Measurements from ENCODE around the gene OXCT1. TPM values are rescaled to one million over a fixed set of nuclear protein-coding genes. Genes with fewer than 3 reads are reported as not detected.
A peak's percentile ranks its signal among the peaks of the same experiment; 100 is the strongest.
"Not testable (repeated sequence)": the region's sequence is repeated elsewhere in the genome, so short reads cannot be mapped to it uniquely, and the experiment has no call there.

Gene OXCT1
- total RNA-seq, 1 donor from 2014 or later: 70.5 TPM

DNA sequence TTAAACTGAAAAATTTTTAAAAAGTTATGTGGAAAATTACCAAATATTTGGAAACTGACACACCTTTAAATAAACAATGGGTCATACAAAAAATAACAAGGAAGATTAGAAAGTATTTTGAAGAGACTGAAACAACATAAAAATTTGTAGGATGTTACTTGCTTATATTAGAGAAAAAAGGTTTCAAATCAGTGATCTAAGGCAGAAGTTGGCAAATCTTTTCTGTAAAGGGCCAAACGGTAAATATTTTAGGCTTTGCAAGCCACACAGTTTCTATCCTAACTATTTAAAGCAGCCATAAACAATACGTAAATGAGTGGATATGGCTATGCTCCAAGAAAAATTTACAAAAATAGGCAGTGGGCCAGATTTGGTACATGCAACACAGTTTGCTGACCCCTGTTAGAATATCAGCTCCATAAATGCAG, 81.3 kb downstream of the OXCT1 start:
- FAIRE-seq: peak; percentile 33
- no peak for DNase-seq (ENCODE audit: low spot score in 2 of 2)

GRCh38 chr5:41787265-41787664, 83.0 kb downstream of the OXCT1 start:
- DNase-seq (ENCODE audit: low spot score in 2 of 2): no peak
- no peak for FAIRE-seq

DNA sequence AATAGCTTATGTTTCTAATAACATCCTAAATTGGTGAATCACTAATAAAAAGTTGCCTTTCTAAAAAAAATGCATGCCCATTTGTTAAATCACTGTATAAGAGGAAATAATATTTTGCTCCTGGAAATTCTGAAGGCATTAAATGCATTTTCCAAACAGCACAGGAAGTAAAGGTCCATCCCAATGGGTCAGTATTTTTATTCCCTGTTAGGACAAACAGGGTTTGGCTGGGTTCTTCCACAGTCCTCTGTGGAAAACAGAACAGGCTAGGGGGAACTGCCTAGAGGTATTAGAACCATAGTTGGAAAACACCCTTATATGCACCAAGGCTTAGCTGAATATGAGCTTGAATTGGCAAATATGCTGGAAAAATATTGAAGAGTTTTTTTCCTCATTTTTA, 85.2 kb downstream of the OXCT1 start:
- DNase-seq (ENCODE audit: low spot score in 2 of 2) (no peak), FAIRE-seq (no peak)

DNA sequence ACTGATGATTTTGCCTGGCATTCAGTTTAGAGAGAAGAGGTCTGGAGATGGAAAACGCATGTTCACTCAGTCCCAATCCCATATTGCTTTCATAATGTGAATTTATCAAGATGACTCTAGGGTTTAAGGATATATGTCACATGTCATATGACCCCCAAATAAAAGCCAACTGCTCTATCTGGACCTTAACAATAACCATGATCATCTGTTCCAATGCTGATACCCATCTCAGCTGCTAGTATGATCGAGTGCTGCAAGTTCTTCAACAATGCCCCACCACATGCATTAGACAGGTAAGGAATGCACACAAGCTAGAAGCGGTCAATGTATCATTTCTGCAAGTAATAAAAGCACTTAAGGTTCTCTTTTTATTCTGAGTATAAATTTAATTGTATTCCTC, 91.8 kb downstream of the OXCT1 start:
- FAIRE-seq (no peak), DNase-seq (ENCODE audit: low spot score in 2 of 2) (no peak)

DNA sequence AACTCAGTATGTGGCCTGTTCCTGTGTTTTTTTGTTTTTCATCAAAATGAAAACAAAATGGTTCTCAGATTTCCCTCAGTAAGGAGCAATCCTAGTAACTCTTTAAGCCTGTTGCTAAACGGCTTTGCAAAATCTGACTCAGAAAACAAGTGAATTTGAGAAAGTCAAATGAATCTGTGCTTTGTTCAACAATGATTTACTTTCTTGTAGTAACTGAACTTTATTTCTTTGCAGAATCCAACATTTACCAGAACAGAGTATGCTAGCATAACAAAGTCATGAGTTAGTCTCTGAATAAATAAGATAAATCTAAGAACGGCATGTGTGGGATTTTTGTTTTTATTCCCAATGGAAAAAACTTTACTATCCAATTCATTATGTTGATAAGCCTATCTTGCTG, 93.8 kb downstream of the OXCT1 start:
- DNase-seq (ENCODE audit: low spot score in 2 of 2) (no peak), FAIRE-seq (no peak)

DNA sequence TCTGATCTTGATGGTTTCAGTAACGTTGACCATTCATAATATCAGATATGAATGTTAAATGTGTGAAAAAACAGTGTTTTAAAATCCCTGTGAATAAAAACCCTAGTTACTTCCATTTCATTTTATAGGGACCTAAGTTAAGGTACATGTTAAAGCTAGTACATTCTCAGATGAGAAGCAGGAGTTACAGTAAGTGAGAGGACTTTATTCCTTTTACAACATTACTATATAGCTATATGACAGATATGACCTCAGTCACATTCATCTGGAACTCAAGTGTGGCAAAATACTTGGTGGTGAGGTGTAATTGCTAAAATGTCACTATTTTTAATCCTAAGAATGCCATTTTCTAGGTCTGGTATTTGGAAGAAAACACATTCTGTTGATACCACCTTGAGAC, 96.4 kb downstream of the OXCT1 start:
- no peak for FAIRE-seq
- no peak for DNase-seq (ENCODE audit: low spot score in 2 of 2)

- no peak for FAIRE-seq
- DNase-seq (ENCODE audit: low spot score in 2 of 2): no peak
Measured at GRCh38 chr5:41772785-41773442, 97.3 kb downstream of the OXCT1 start.

- no peak for FAIRE-seq
- no peak for DNase-seq (ENCODE audit: low spot score in 2 of 2)
Measured at GRCh38 chr5:41772056-41772455, 98.2 kb downstream of the OXCT1 start.

DNA sequence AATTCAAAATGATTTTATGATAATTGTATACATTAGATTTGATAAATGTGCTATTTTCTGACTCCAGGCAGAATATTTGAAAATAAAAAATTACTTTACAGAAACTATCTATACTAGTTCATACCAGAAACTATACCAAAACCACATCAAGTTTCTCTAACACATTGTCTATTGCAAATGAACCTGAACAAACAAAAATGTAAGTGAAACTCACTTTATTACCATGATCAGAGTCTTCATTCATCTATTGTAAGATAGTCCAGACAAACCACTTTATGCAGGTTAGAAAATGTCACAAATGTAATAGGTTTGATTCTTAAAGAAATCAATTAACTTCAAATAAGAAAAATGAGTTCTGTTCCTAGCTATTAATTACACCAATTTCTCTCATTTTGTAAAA, 99.4 kb downstream of the OXCT1 start:
- FAIRE-seq: peak; percentile 74
- no peak for DNase-seq (ENCODE audit: low spot score in 2 of 2)

- DNase-seq (ENCODE audit: low spot score in 2 of 2) (no peak), FAIRE-seq (no peak)
Measured at GRCh38 chr5:41768692-41769091, 101.5 kb downstream of the OXCT1 start.

GRCh38 chr5:41764650-41765049, 105.6 kb downstream of the OXCT1 start:
- no peak for DNase-seq (ENCODE audit: low spot score in 2 of 2)
- FAIRE-seq: no peak

- no peak for DNase-seq (ENCODE audit: low spot score in 2 of 2)
- FAIRE-seq: no peak
Measured at GRCh38 chr5:41763574-41763973, 106.7 kb downstream of the OXCT1 start.

GRCh38 chr5:41763081-41763480, 107.1 kb downstream of the OXCT1 start:
- FAIRE-seq (no peak), DNase-seq (ENCODE audit: low spot score in 2 of 2) (no peak)

- FAIRE-seq: no peak
- no peak for DNase-seq (ENCODE audit: low spot score in 2 of 2)
Measured at GRCh38 chr5:41762426-41762825, 107.8 kb downstream of the OXCT1 start.

- no peak for FAIRE-seq
- no peak for DNase-seq (ENCODE audit: low spot score in 2 of 2)
Measured at GRCh38 chr5:41761663-41762062, 108.6 kb downstream of the OXCT1 start.

- DNase-seq (ENCODE audit: low spot score in 2 of 2) (no peak), FAIRE-seq (no peak)
Measured at GRCh38 chr5:41755705-41756104, 114.5 kb downstream of the OXCT1 start.

DNA sequence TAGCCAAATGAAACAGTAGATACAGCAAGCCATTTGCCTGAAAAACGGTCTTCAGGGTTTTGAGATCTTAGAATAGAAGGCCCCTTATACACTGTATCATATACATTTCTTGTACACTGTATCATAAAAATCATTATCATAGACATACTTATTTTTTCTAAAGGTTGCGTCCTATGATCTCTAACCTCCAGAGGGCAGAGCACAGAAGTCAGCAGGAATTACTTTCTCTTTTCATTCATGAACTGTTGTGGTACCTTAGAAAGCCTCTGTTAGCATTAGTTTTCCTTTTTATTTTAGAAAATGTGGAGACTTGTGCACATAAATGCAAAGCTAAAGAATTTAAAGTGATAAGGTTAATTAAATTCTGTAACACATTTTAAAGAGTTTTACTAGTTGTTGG, 115.4 kb downstream of the OXCT1 start:
- no peak for DNase-seq (ENCODE audit: low spot score in 2 of 2)
- no peak for FAIRE-seq

DNA sequence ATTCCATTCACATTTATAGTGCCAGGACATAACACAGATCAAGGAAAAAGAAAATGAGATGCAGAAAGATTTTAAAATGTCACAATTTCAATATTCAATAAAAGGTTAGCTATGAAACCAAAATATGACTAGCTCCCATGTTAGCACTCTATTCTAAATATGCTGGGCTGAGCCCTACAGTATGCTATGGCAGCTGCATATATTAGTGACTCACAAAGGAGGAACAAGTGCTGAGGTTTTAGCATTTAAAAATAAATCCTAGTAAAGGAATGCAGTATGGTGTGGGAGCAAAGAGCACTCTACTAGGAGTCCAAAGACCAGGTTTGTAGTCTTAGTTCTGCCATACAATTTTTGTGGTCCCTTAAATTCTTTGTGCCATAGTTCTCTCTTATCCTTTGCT, 118.4 kb downstream of the OXCT1 start:
- FAIRE-seq (no peak), DNase-seq (ENCODE audit: low spot score in 2 of 2) (no peak)

DNA sequence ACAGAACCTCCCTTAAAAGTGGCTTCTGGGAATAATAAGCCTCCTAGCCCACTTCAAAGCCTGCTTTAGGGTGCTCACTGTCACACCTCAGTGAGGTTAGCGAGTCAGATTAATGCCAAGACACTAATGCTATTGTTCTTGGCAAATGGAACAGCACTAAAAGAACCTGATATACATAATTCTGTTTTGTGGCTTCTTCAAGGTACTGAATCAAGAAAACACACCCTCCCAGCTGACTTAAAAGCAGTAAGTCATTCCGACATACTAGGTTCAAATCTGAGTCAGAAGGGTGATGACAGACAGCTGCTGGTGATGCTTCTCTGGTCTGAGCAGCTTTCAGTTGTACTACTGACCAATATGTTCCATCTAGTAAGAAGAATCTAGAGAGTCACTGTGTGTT, 121.6 kb downstream of the OXCT1 start:
- DNase-seq (ENCODE audit: low spot score in 2 of 2): no peak
- FAIRE-seq: no peak

DNA sequence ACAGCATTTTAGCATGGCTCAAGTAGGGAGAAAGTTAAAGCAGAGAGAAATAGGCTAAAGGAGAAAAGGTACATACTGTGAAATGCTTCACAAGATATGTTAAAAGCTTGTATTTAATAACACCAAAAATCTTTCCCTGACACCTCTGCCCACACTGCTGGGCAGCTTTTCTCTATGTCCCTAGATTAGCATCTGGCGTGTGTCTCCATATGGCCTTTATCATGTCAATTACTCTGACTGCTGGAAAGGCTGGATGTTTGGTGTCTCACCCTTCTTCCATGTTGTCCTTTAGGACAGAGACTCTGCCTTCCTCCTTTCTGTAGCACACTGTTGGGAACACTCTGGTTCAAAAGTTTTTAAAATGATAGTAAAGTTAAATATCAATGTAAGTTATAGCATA, 122.5 kb downstream of the OXCT1 start:
- DNase-seq (ENCODE audit: low spot score in 2 of 2) (no peak), FAIRE-seq (no peak)

DNA sequence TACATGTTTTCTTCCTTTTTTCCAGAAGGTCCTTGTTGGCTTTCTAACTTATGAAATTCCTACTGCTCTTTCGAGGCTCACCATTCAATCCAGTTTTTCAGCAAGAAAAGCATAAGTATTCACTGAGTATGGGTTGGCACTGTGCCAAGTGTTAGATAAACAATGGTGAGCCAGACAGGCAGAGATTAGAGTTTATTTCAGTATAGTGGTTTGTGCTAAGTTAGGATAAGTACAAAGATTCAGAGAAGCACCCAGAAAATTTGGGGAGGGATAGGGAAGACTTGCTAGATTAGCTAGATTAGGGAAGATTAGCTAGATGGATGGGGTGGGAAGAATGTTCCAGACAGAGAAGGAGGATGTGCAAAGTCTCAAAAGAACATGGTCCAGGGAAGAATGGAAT, 122.9 kb downstream of the OXCT1 start:
- FAIRE-seq (no peak), DNase-seq (ENCODE audit: low spot score in 2 of 2) (no peak)

DNA sequence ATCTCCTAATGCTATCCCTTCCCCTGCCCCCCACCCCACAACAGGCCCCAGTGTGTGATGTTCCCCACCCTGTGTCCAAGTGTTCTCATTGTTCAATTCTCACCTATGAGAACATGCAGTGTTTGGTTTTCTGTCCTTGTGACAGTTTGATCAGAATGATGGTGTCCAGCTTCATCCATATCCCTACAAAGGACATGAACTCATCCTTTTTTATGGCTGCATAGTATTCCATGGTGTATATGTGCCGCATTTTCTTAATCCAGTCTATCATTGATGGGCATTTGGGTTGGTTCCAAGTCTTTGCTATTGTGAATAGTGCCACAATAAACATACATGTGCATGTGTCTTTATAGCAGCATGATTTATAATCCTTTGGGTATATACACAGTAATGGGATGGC, 127.6 kb downstream of the OXCT1 start:
- DNase-seq (ENCODE audit: low spot score in 2 of 2); FAIRE-seq: not testable (repeated sequence)

Measured in frontal cortex (tissue), 4 donors.